Fibroblast of peridontal ligament (primary cell): ENCODE measurements around the gene MSANTD2.

Source experiments
- DNase-seq: peaks from one replicate; pipeline ENCODE4 v3.0.0-alpha.2; 2010; ENCODE audit errors: extremely low read depth

MSANTD2 gene

GRCh38 chr11:124732230-124732629 is 68.0 kb downstream of the MSANTD2 start:
- no peak for DNase-seq

- DNase-seq = no peak
Observed at GRCh38 chr11:124729571-124729970, 70.6 kb downstream of the MSANTD2 start.

- DNase-seq = no peak
Observed at GRCh38 chr11:124728134-124728533, 72.1 kb downstream of the MSANTD2 start.

DNA sequence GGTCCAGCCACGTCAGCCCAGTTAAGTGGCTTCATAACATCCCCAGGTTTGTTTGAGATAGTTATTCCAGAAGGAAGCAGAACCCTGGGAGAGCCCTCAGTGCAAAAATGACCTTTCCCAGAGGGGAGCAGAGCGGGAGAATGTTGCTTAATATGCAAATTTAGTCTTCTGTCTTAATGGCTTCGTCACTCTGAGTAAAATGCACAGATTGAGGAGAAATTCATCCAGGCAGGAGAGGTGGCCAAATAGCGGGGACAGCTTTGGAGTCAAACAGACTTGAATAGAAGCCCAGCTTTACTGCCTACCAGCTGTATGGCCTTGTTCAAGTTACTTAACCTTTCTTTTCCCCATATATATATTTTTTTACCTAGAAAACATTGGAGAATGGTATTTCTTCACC is 72.7 kb downstream of the MSANTD2 start:
- no peak for DNase-seq

DNA sequence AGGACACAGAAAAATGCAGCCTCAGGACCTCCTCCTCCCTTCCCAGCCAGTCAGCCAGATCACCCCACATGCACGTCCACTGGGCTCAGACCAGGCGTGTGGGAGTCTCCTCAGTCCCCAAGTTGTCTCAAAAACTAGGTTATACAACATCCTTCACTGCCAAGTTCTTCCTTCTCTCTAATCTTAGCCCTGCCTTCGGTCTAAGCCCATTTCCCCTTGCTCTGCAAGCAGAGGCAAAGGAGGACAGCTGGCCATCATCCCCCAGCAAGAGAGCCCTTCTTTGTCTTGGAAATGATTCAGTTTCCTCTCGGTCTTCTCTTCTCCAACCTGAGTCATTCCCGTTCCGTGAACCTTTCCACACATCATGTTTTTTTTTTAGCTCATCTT is 74.5 kb downstream of the MSANTD2 start:
- no peak for DNase-seq

DNA sequence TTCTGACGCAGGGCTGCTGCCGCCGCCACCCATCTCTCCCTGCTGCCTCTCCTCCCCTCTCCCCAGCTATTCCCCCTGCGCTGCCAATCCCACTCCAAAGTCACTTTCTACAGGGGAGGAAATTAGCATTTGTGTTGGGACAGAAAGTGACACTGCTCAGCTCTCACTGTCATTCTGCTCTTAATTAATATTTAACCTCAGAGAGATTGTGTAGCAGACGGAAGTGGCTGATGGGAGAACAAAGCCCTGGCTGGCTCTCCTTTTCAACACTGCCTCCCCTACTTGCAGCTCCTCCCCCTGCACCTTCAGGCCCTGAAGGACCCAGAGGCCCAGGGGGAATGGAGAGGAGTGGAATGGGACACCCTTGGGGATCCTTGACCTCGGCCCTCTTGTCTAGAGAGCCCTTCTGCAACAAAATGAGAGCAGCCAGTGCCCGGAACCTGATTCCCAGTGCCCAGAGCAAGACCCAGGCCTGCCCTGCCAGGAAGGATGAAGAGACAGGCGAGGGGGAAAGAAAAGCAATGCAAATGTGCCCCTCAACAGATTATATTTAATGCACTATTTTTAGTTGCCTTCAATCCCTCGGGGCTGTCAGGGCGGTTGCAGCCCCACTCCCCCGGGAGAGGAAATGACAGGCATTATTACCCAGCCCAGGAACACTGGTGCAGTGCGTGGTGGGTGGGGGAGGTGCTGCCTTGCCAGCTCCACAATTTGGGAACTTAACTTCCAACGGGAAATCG is 75.1 kb downstream of the MSANTD2 start:
- no peak for DNase-seq

- DNase-seq = no peak
Observed at GRCh38 chr11:124722176-124722575, 78.0 kb downstream of the MSANTD2 start.

DNA sequence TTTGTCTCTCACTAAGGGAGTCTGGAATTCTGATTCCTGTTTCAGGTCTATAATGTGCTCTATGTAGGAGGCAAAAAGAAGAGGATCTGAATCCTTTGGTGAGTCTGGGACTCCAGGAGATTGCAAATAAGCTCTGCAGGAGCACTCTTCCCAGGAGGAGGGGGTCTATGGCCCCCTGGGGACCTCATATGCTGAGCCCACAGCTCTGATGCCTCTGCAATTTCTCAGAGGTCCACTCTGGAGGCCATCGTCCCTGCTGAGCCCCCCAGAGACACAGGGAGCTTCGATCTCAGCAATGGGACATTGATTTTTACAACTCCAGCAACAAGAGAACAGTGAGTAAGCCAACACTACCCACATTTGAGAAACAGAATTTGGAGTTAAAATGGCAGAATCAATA is 80.7 kb downstream of the MSANTD2 start:
- no peak for DNase-seq

DNA sequence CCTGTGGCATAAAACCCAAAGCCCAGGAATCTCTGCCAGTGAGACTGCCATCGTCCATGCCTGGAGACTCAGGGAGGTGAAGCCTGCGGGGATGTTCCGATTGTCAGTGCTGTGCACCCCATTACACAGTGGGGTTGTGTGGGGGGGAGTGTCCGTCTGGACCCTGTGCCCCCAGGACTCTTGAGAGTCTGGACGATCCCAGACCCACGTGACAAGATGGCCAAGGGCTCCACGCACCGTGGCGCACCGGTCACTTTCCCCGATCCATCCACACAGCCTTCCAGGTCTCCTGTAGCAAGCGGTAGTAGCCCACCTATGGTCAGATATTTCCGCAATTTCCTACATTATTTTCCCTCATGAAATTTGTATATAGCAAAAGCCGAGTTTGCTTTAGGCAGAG is 81.4 kb downstream of the MSANTD2 start:
- no peak for DNase-seq

GRCh38 chr11:124717786-124718651 is 82.2 kb downstream of the MSANTD2 start:
- DNase-seq = peak; percentile 14

DNA sequence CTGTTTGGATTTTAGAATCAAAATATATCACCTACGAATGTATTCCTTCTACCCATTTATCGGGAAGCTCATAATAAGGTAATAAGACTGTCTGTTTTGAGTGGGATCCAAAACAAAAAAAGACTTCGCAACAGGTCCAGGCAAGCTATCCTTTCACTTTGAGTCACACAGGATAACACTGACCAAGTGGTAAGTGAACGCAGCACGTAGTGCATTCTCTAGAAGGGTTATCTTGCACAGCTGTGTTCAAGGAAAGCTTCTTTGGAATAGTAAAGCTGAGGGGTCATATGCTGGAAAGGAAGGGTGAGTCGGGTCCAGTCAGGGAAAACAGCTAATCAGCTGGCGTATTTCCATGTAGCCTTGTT is 82.8 kb downstream of the MSANTD2 start:
- no peak for DNase-seq

- no peak for DNase-seq
Observed at GRCh38 chr11:124716591-124716990, 83.6 kb downstream of the MSANTD2 start.
